Effector memory CD4-positive, alpha-beta T cell (primary cell): Measurements from ENCODE around the gene SLC43A2.
"Not testable (repeated sequence)": the region's sequence is repeated elsewhere in the genome, so short reads cannot be mapped to it uniquely, and the experiment has no call there.

Source experiments
- DNase-seq, 3 donors: peaks; one replicate each; pipeline ENCODE4 v3.0.0-alpha.2; 2020
- H3K27ac ChIP-seq: 2 replicates; pipeline ENCODE4 v1.7.0; 2013; ENCODE audit warnings: mild to moderate bottlenecking, low read length, moderate library complexity; ENCODE audit not compliant: insufficient read depth, poor library complexity, severe bottlenecking
- H3K27me3 ChIP-seq: replicated peaks from 2 replicates; pipeline ENCODE4 v1.7.0; 2013; ENCODE audit warnings: mild to moderate bottlenecking, low read length; ENCODE audit not compliant: insufficient read depth, control insufficient read depth, poor library complexity, severe bottlenecking
- H3K36me3 ChIP-seq: 2 replicates; pipeline ENCODE4 v1.7.0; 2013; ENCODE audit warnings: mild to moderate bottlenecking, low read length, moderate library complexity; ENCODE audit not compliant: control insufficient read depth, insufficient read depth
- H3K4me1 ChIP-seq: 2 replicates; pipeline ENCODE4 v1.7.0; 2013; ENCODE audit warnings: low read length, mild to moderate bottlenecking; ENCODE audit not compliant: control insufficient read depth, insufficient read depth, poor library complexity, severe bottlenecking
- H3K4me3 ChIP-seq: 2 replicates; pipeline ENCODE4 v1.7.0; 2013; ENCODE audit warnings: low read length, low read depth, mild to moderate bottlenecking; ENCODE audit not compliant: insufficient read depth, poor library complexity, severe bottlenecking
- H3K9me3 ChIP-seq: 2 replicates; pipeline ENCODE4 v1.7.0; 2013; ENCODE audit warnings: mild to moderate bottlenecking, low read length, moderate library complexity; ENCODE audit not compliant: control insufficient read depth
- total RNA-seq, 3 donors: gene quantifications; one replicate each; lab custom pipeline; 2026; lab: John Stamatoyannopoulos, UW

SLC43A2 gene
- total RNA-seq = 1.9 to 5.0 (median 2.1) reads per million in 3 donors

GRCh38 chr17:1627982-1628855, at the start of gene SLC43A2:
SLC43A2 (minus strand) TSS chr17:1628834; CDS start chr17:1627874, 960 bp downstream.
- Histone ChIP-seq H3K4me3 (peak within 1 kb of the TSS; percentile 79), H3K4me1 (peaks cover 7% of the 10 kb centered on the region), H3K9me3 (no peaks in the 10 kb centered on the region), H3K27me3 (peaks cover 4% of the 10 kb centered on the region), H3K27ac (peak within 1 kb of the TSS; percentile 53), H3K36me3 (no peaks in the 10 kb centered on the region)
- DNase-seq = peak; percentile 52 to 59 (median 56)

- Histone ChIP-seq H3K4me3 (no peak overlapping the region), H3K9me3 (no peaks in the 10 kb centered on the region), H3K36me3 (peaks cover 92% of the 10 kb centered on the region), H3K27me3 (no peaks in the 10 kb centered on the region), H3K4me1 (no peaks in the 10 kb centered on the region), H3K27ac (no peak overlapping the region)
- DNase-seq = no peak
These were observed 47.8 kb upstream of the SLC43A2 start for GRCh38 chr17:1676401-1676800.

- Histone ChIP-seq H3K27me3 (no peaks in the 10 kb centered on the region), H3K9me3 (no peaks in the 10 kb centered on the region), H3K4me3 (no peak overlapping the region), H3K4me1 (no peaks in the 10 kb centered on the region), H3K27ac (no peak overlapping the region), H3K36me3 (peaks cover 88% of the 10 kb centered on the region)
- DNase-seq = peak in 2 of 3 donors; percentile 16 to 30
These were observed 44.6 kb upstream of the SLC43A2 start for GRCh38 chr17:1673041-1673785.

- H3K27ac ChIP-seq, H3K9me3 ChIP-seq, H3K27me3 ChIP-seq, DNase-seq, H3K4me3 ChIP-seq, H3K4me1 ChIP-seq: not testable (repeated sequence)
- H3K36me3 ChIP-seq = peaks cover 62% of the 10 kb centered on the region
These were observed 35.3 kb upstream of the SLC43A2 start for GRCh38 chr17:1663934-1664333.

- H3K36me3 ChIP-seq = peaks cover 71% of the 10 kb centered on the region
- H3K27ac ChIP-seq = no peak overlapping the region
- no peaks in the 10 kb centered on the region for H3K9me3 ChIP-seq
- DNase-seq = no peak
- H3K27me3 ChIP-seq = no peaks in the 10 kb centered on the region
- no peaks in the 10 kb centered on the region for H3K4me1 ChIP-seq
- no peak overlapping the region for H3K4me3 ChIP-seq
These were observed 32.4 kb upstream of the SLC43A2 start for GRCh38 chr17:1661045-1661444.

GRCh38 chr17:1658100-1658499, 29.5 kb upstream of the SLC43A2 start:
- no peaks in the 10 kb centered on the region for H3K9me3 ChIP-seq
- no peaks in the 10 kb centered on the region for H3K27me3 ChIP-seq
- H3K4me1 ChIP-seq = no peaks in the 10 kb centered on the region
- no peak for DNase-seq
- H3K27ac ChIP-seq = no peak overlapping the region
- H3K36me3 ChIP-seq = peaks cover 88% of the 10 kb centered on the region
- no peak overlapping the region for H3K4me3 ChIP-seq

GRCh38 chr17:1653735-1654134, 25.1 kb upstream of the SLC43A2 start:
- no peak for DNase-seq
- H3K27me3 ChIP-seq = no peaks in the 10 kb centered on the region
- H3K4me3 ChIP-seq = no peak overlapping the region
- H3K27ac ChIP-seq = no peak overlapping the region
- H3K4me1 ChIP-seq = peaks cover 6% of the 10 kb centered on the region
- no peaks in the 10 kb centered on the region for H3K9me3 ChIP-seq
- peaks cover 84% of the 10 kb centered on the region for H3K36me3 ChIP-seq

- H3K4me3 ChIP-seq, DNase-seq, H3K27me3 ChIP-seq, H3K27ac ChIP-seq, H3K9me3 ChIP-seq: not testable (repeated sequence)
- Histone ChIP-seq H3K36me3 (peaks cover 74% of the 10 kb centered on the region), H3K4me1 (peaks cover 15% of the 10 kb centered on the region)
These were observed 24.2 kb upstream of the SLC43A2 start for GRCh38 chr17:1652794-1653193.

GRCh38 chr17:1651559-1651844, 22.9 kb upstream of the SLC43A2 start:
- no peak for DNase-seq
- Histone ChIP-seq H3K27me3 (no peaks in the 10 kb centered on the region), H3K4me1 (peaks cover 15% of the 10 kb centered on the region), H3K4me3 (no peak overlapping the region), H3K36me3 (peaks cover 64% of the 10 kb centered on the region), H3K9me3 (no peaks in the 10 kb centered on the region), H3K27ac (no peak overlapping the region)
